Mesenchymal stem cell (in vitro differentiated cells and primary cell): ENCODE measurements around the gene KCNC3.

Experiments
- DNase-seq: peaks from one replicate; pipeline ENCODE4 v3.0.0-alpha.2; 2013
- H2AFZ ChIP-seq: one replicate; pipeline ENCODE4 v1.6.1; 2013; ENCODE audit warnings: low read depth, mild to moderate bottlenecking, control low read depth, inconsistent platforms, low read length, moderate library complexity
- H2AK5ac ChIP-seq: 2 replicates; pipeline ENCODE4 v1.6.1; 2013; ENCODE audit warnings: low read length, moderate library complexity, mild to moderate bottlenecking, inconsistent platforms; ENCODE audit not compliant: severe bottlenecking
- H2BK120ac ChIP-seq: one replicate; pipeline ENCODE4 v1.6.1; 2013; ENCODE audit warnings: low read depth, mild to moderate bottlenecking, inconsistent platforms, low read length, moderate library complexity
- H2BK12ac ChIP-seq, 2 experiments: one replicate each; pipeline ENCODE4 v1.6.1; 2013; ENCODE audit warnings: inconsistent platforms in 2 of 2, low read length in 2 of 2, mild to moderate bottlenecking in 2 of 2, moderate library complexity in 2 of 2, control low read depth in 1 of 2
- H2BK15ac ChIP-seq: one replicate; pipeline ENCODE4 v1.6.1; 2013; ENCODE audit warnings: mild to moderate bottlenecking, low read depth, inconsistent platforms; ENCODE audit not compliant: poor library complexity, severe bottlenecking
- H2BK5ac ChIP-seq: 2 replicates; pipeline ENCODE4 v1.6.1; 2013; ENCODE audit warnings: low read depth, mild to moderate bottlenecking, low read length, control low read depth, inconsistent platforms; ENCODE audit not compliant: poor library complexity, severe bottlenecking
- H3K14ac ChIP-seq, 2 experiments: one replicate each; pipeline ENCODE4 v1.6.1; 2013; ENCODE audit warnings: inconsistent platforms in 2 of 2, low read length in 2 of 2, control low read depth in 1 of 2, mild to moderate bottlenecking in 1 of 2, moderate library complexity in 1 of 2
- H3K18ac ChIP-seq, 2 experiments: one replicate each; pipeline ENCODE4 v1.6.1; 2013; ENCODE audit warnings: inconsistent platforms in 2 of 2, low read length in 2 of 2, control low read depth in 1 of 2, low read depth in 1 of 2, mild to moderate bottlenecking in 1 of 2
- H3K23ac ChIP-seq, 2 experiments: one replicate each; pipeline ENCODE4 v1.6.1; 2013; ENCODE audit warnings: inconsistent platforms in 2 of 2, low read length in 2 of 2, mild to moderate bottlenecking in 2 of 2, moderate library complexity in 2 of 2, control low read depth in 1 of 2
- H3K27ac ChIP-seq: 2 replicates; pipeline ENCODE4 v1.5.1; 2013; ENCODE audit warnings: mild to moderate bottlenecking, moderate library complexity, low read length, control low read depth, inconsistent platforms; ENCODE audit not compliant: poor library complexity, severe bottlenecking
- H3K27me3 ChIP-seq, 2 experiments: 2 replicates each; pipeline versions ENCODE4 v1.6.1 to v1.7.0; 2013; ENCODE audit warnings: low read length in 2 of 2, mild to moderate bottlenecking in 2 of 2, moderate library complexity in 2 of 2, control low read depth in 1 of 2, inconsistent platforms in 1 of 2; ENCODE audit not compliant: control insufficient read depth in 1 of 2, insufficient read depth in 1 of 2
- H3K36me3 ChIP-seq, 2 experiments: 2 replicates each; pipeline versions ENCODE4 v1.6.1 to v1.7.0; 2013; ENCODE audit warnings: low read length in 2 of 2, control low read depth in 1 of 2, inconsistent platforms in 1 of 2, low read depth in 1 of 2, mild to moderate bottlenecking in 1 of 2; ENCODE audit not compliant: insufficient read depth in 2 of 2, control insufficient read depth in 1 of 2
- H3K4ac ChIP-seq, 2 experiments: one replicate each; pipeline ENCODE4 v1.6.1; 2013; ENCODE audit warnings: inconsistent platforms in 2 of 2, low read length in 2 of 2, mild to moderate bottlenecking in 2 of 2, moderate library complexity in 2 of 2, control low read depth in 1 of 2, low read depth in 1 of 2
- H3K4me1 ChIP-seq: 2 replicates; pipeline ENCODE4 v1.6.1; 2013; ENCODE audit warnings: low read depth, low read length, control low read depth; ENCODE audit not compliant: control insufficient read depth, insufficient read depth
- H3K4me2 ChIP-seq: 2 replicates; pipeline ENCODE4 v1.6.1; 2013; ENCODE audit warnings: low read length, mild to moderate bottlenecking, inconsistent platforms; ENCODE audit not compliant: poor library complexity, severe bottlenecking
- H3K4me3 ChIP-seq, 2 experiments: 2 replicates each; pipeline versions ENCODE4 v1.5.1 to v1.7.0; 2013; ENCODE audit warnings: low read length in 2 of 2, mild to moderate bottlenecking in 2 of 2, control low read depth in 1 of 2, low read depth in 1 of 2; ENCODE audit not compliant: insufficient read depth in 1 of 2
- H3K79me1 ChIP-seq: replicated peaks from 2 replicates; pipeline ENCODE4 v1.6.1; 2013; ENCODE audit warnings: mild to moderate bottlenecking, control low read depth, low read length, inconsistent platforms; ENCODE audit not compliant: poor library complexity, severe bottlenecking
- H3K9ac ChIP-seq: 2 replicates; pipeline ENCODE4 v1.7.0; 2013; ENCODE audit warnings: mild to moderate bottlenecking, low read length, moderate library complexity
- H3K9me3 ChIP-seq: 2 replicates; pipeline ENCODE4 v1.7.0; 2013; ENCODE audit warnings: mild to moderate bottlenecking, low read length; ENCODE audit not compliant: control insufficient read depth
- H4K8ac ChIP-seq: one replicate; pipeline ENCODE4 v1.6.1; 2013; ENCODE audit warnings: inconsistent platforms, mild to moderate bottlenecking, low read length, moderate library complexity
- H4K91ac ChIP-seq: one replicate; pipeline ENCODE4 v1.6.1; 2013; ENCODE audit warnings: mild to moderate bottlenecking, low read length, inconsistent platforms
- WGBS: methylation state at CpG from one replicate; pipeline ENCODE4 v1.1.7; 2013; ENCODE audit warnings: mixed read lengths; 5-methylcytosine and 5-hydroxymethylcytosine counted together

Gene KCNC3

GRCh38 chr19:50324331-50324730 lies 4.8 kb downstream of the KCNC3 start:
- Histone ChIP-seq H2AK5ac (no peak overlapping the region), H3K14ac (no peak overlapping the region), H3K4me3 (no peak overlapping the region), H3K27ac (no peak overlapping the region), H3K27me3 (peaks cover 22 to 36% of the 10 kb centered on the region in 2 experiments), H2AFZ (no peak overlapping the region), H3K9me3 (no peaks in the 10 kb centered on the region), H3K9ac (no peak overlapping the region), H3K4me2 (no peak overlapping the region), H2BK15ac (no peak overlapping the region), H2BK5ac (no peak overlapping the region), H4K8ac (no peak overlapping the region), H3K4ac (no peak overlapping the region), H3K36me3 (no peaks in the 10 kb centered on the region), H3K18ac (no peak overlapping the region), H3K23ac (no peak overlapping the region), H4K91ac (no peak overlapping the region), H2BK120ac (no peak overlapping the region), H2BK12ac (no peak overlapping the region), H3K79me1 (no peaks in the 10 kb centered on the region), H3K4me1 (peaks cover 4% of the 10 kb centered on the region)
- 76% methylated on average over 11 of the region's 11 CpGs for WGBS
- DNase-seq, result no peak

- Histone ChIP-seq H2BK15ac (no peak overlapping the region), H2AK5ac (no peak overlapping the region), H4K8ac (no peak overlapping the region), H3K4me2 (no peak overlapping the region), H3K23ac (no peak overlapping the region), H3K9me3 (no peaks in the 10 kb centered on the region), H3K18ac (no peak overlapping the region), H3K4me3 (no peak overlapping the region), H3K27ac (no peak overlapping the region), H2BK120ac (no peak overlapping the region), H3K14ac (no peak overlapping the region), H3K9ac (no peak overlapping the region), H2BK12ac (no peak overlapping the region), H3K4me1 (peaks cover 4% of the 10 kb centered on the region), H2BK5ac (no peak overlapping the region), H3K36me3 (no peaks in the 10 kb centered on the region), H3K79me1 (no peaks in the 10 kb centered on the region), H2AFZ (no peak overlapping the region), H4K91ac (no peak overlapping the region), H3K27me3 (peaks cover 22 to 39% of the 10 kb centered on the region in 2 experiments), H3K4ac (no peak overlapping the region)
- no peak for DNase-seq
- WGBS, result 88% methylated on average over 11 of the region's 12 CpGs
Measured at GRCh38 chr19:50323782-50324133, 5.4 kb downstream of the KCNC3 start.

- Histone ChIP-seq H3K36me3 (no peaks in the 10 kb centered on the region), H2BK5ac (no peak overlapping the region), H3K9ac (no peak overlapping the region), H3K79me1 (no peaks in the 10 kb centered on the region), H3K4me2 (no peak overlapping the region), H2BK12ac (no peak overlapping the region), H2AFZ (no peak overlapping the region), H3K14ac (no peak overlapping the region), H3K4me3 (no peak overlapping the region), H4K91ac (no peak overlapping the region), H2BK120ac (no peak overlapping the region), H3K18ac (no peak overlapping the region), H2BK15ac (no peak overlapping the region), H3K9me3 (no peaks in the 10 kb centered on the region), H4K8ac (no peak overlapping the region), H3K4ac (no peak overlapping the region), H3K4me1 (peaks cover 4% of the 10 kb centered on the region), H3K27me3 (peaks cover 22 to 35% of the 10 kb centered on the region in 2 experiments), H3K23ac (no peak overlapping the region), H2AK5ac (no peak overlapping the region), H3K27ac (no peak overlapping the region)
- no peak for DNase-seq
- WGBS, result 92% methylated on average over 55 of the region's 55 CpGs
Measured at GRCh38 chr19:50322931-50323781, 6.0 kb downstream of the KCNC3 start.

GRCh38 chr19:50322234-50322633 lies 6.9 kb downstream of the KCNC3 start:
- no peak overlapping the region for H3K27ac ChIP-seq
- H2BK12ac ChIP-seq, result no peak overlapping the region
- no peak overlapping the region for H3K4me3 ChIP-seq
- peaks cover 15 to 28% of the 10 kb centered on the region in 2 experiments for H3K27me3 ChIP-seq
- no peak overlapping the region for H3K14ac ChIP-seq
- H3K18ac ChIP-seq, result no peak overlapping the region
- WGBS, result 82% methylated on average over 12 of the region's 12 CpGs
- H3K4me2 ChIP-seq, result no peak overlapping the region
- no peak overlapping the region for H2BK120ac ChIP-seq
- no peak overlapping the region for H3K4ac ChIP-seq
- no peak overlapping the region for H4K91ac ChIP-seq
- H3K36me3 ChIP-seq, result no peaks in the 10 kb centered on the region
- H3K9me3 ChIP-seq, result no peaks in the 10 kb centered on the region
- H3K9ac ChIP-seq, result no peak overlapping the region
- no peak overlapping the region for H4K8ac ChIP-seq
- no peak overlapping the region for H3K23ac ChIP-seq
- H2BK15ac ChIP-seq, result no peak overlapping the region
- no peaks in the 10 kb centered on the region for H3K79me1 ChIP-seq
- DNase-seq, result no peak
- no peak overlapping the region for H2AK5ac ChIP-seq
- H2AFZ ChIP-seq, result no peak overlapping the region
- peaks cover 4% of the 10 kb centered on the region for H3K4me1 ChIP-seq
- no peak overlapping the region for H2BK5ac ChIP-seq
